Esophagus muscularis mucosa (tissue), 4 donors: ENCODE data around the gene MIOS. TPM values are rescaled to one million over a fixed set of nuclear protein-coding genes. Genes with fewer than 3 reads are reported as not detected.

Source experiments
- DNase-seq: peaks from one replicate; pipeline ENCODE4 v3.0.0-alpha.2; 2017; ENCODE audit errors: extremely low spot score
- H3K27ac ChIP-seq, 4 donors: fragments of 200-600 bp; sonication (generic); replicated peaks in 1 of 4; 1 replicate in 3 of 4; 2 replicates in 1 of 4; pipeline ENCODE4 v1.5.1; 2016 to 2019; ENCODE audit warnings: mild to moderate bottlenecking in 1 of 4
- H3K27me3 ChIP-seq, 4 donors: fragments of 200-600 bp; sonication (generic); one replicate each; pipeline versions ENCODE4 v1.5.1 to v1.6.0; 2016 to 2019
- H3K36me3 ChIP-seq, 4 donors: fragments of 200-600 bp; sonication (generic); one replicate each; pipeline ENCODE4 v1.5.1; 2016 to 2019
- H3K4me1 ChIP-seq, 4 donors: fragments of 200-600 bp; sonication (generic); one replicate each; pipeline ENCODE4 v1.5.1; 2016 to 2019
- H3K4me3 ChIP-seq, 4 donors: fragments of 200-600 bp; sonication (generic); 1 replicate in 2 of 4; 2 replicates in 2 of 4; pipeline ENCODE4 v1.5.1; 2016 to 2019; ENCODE audit warnings: mild to moderate bottlenecking in 4 of 4, moderate library complexity in 1 of 4
- H3K9me3 ChIP-seq, 4 donors: fragments of 200-600 bp; sonication (generic); 1 replicate in 3 of 4; 2 replicates in 1 of 4; pipeline ENCODE4 v1.5.1; 2016 to 2019
- CTCF ChIP-seq, 3 experiments: fragments of 200-600 bp in 2 of 3; fragments of 450-650 bp in 1 of 3; sonication (generic) in 2 of 3; IDR thresholded peaks; one replicate each; pipeline ENCODE4 v1.5.1; 2017 to 2019; ENCODE audit warnings: antibody characterized with exemption in 3 of 3, mild to moderate bottlenecking in 2 of 3, moderate library complexity in 1 of 3
- EP300 ChIP-seq: sonication (generic); formaldehyde crosslinking; IDR thresholded peaks from one replicate; pipeline ENCODE4 v1.6.1; 2017; ENCODE audit warnings: antibody characterized with exemption
- POLR2A ChIP-seq: fragments of 450-650 bp; IDR thresholded peaks from one replicate; pipeline ENCODE4 v1.6.1; 2017; ENCODE audit warnings: antibody characterized with exemption, moderate library complexity, mild to moderate bottlenecking, low read depth
- POLR2AphosphoS5 ChIP-seq, 2 donors: sonication (generic); formaldehyde crosslinking; IDR thresholded peaks; one replicate each; pipeline ENCODE4 v1.6.1; 2017; ENCODE audit warnings: antibody characterized with exemption in 2 of 2
- WGBS: methylation state at CpG from one replicate; pipeline ENCODE4 v1.1.5; 2018; 5-methylcytosine and 5-hydroxymethylcytosine counted together
- intact Hi-C: fragments of 100-400 bp; cut with DNase I; formaldehyde crosslinking; loops from one replicate; pipeline ENCODE4 v1.15.1; 2023
- total RNA-seq, 4 donors: library from RNA; depleted of rRNA; stranded (reverse); fragments of >200 nt; gene quantifications; one replicate each; pipeline versions ENCODE4 v1.1.0 to v1.2.1, GENCODE V29; 2016

Gene MIOS
- total RNA-seq, 4 donors from 2014 or later = 17.5 to 32.5 (median 25.7) TPM

GRCh38 chr7:7521259-7521658 is 45.4 kb upstream of the MIOS start:
- Histone ChIP-seq H3K27ac (no peak overlapping the region), H3K36me3 (no peaks in the 10 kb centered on the region), H3K9me3 (no peaks in the 10 kb centered on the region), H3K27me3 (no peaks in the 10 kb centered on the region), H3K4me1 (no peaks in the 10 kb centered on the region), H3K4me3 (no peak overlapping the region)
- no peak for TF ChIP-seq POLR2AphosphoS5 (IDR thresholded peaks at IDR 0.05)
- TF ChIP-seq EP300 = no peak
- TF ChIP-seq CTCF (IDR thresholded peaks at IDR 0.05) = no peak
- no peak for TF ChIP-seq POLR2A
- 51% methylated on average over 3 of the region's 3 CpGs for WGBS
- no peak for DNase-seq
- intact Hi-C loops = no loop called here

GRCh38 chr7:7522421-7522820 is 44.3 kb upstream of the MIOS start:
- TF ChIP-seq CTCF (IDR thresholded peaks at IDR 0.05) (no peak), POLR2AphosphoS5 (IDR thresholded peaks at IDR 0.05) (no peak), EP300 (no peak), POLR2A (no peak)
- intact Hi-C loops = no loop called here
- Histone ChIP-seq H3K4me3 (no peak overlapping the region), H3K4me1 (no peaks in the 10 kb centered on the region), H3K27me3 (no peaks in the 10 kb centered on the region), H3K36me3 (no peaks in the 10 kb centered on the region), H3K27ac (no peak overlapping the region), H3K9me3 (no peaks in the 10 kb centered on the region)
- no peak for DNase-seq
- 87% methylated on average over 3 of the region's 3 CpGs for WGBS

- Histone ChIP-seq H3K36me3 (no peaks in the 10 kb centered on the region), H3K27me3 (no peaks in the 10 kb centered on the region), H3K4me3 (no peak overlapping the region), H3K27ac (no peak overlapping the region), H3K4me1 (no peaks in the 10 kb centered on the region), H3K9me3 (no peaks in the 10 kb centered on the region)
- WGBS = 77% methylated on average over 3 of the region's 3 CpGs
- TF ChIP-seq CTCF (IDR thresholded peaks at IDR 0.05) (no peak), POLR2AphosphoS5 (IDR thresholded peaks at IDR 0.05) (no peak), POLR2A (no peak), EP300 (no peak)
- intact Hi-C loops = no loop called here
- DNase-seq = no peak
These were observed 42.6 kb upstream of the MIOS start for GRCh38 chr7:7524121-7524520.

GRCh38 chr7:7526006-7526405 is 40.7 kb upstream of the MIOS start:
- 93% methylated on average over 2 of the region's 2 CpGs for WGBS
- no peak for TF ChIP-seq EP300
- no peak for TF ChIP-seq CTCF (IDR thresholded peaks at IDR 0.05)
- no peak for TF ChIP-seq POLR2A
- no peak for TF ChIP-seq POLR2AphosphoS5 (IDR thresholded peaks at IDR 0.05)
- no peak overlapping the region for H3K27ac ChIP-seq

GRCh38 chr7:7527047-7527446 is 39.6 kb upstream of the MIOS start:
- WGBS = 75% methylated on average over 3 of the region's 3 CpGs
- H3K4me3 ChIP-seq = no peak overlapping the region
- TF ChIP-seq CTCF (IDR thresholded peaks at IDR 0.05) = no peak
- no peak for TF ChIP-seq POLR2A
- TF ChIP-seq EP300 = no peak
- TF ChIP-seq POLR2AphosphoS5 (IDR thresholded peaks at IDR 0.05) = no peak
- no peak for DNase-seq
- H3K4me1 ChIP-seq = no peaks in the 10 kb centered on the region
- H3K27ac ChIP-seq = no peak overlapping the region
- H3K27me3 ChIP-seq = no peaks in the 10 kb centered on the region
- no peaks in the 10 kb centered on the region for H3K36me3 ChIP-seq
- no peaks in the 10 kb centered on the region for H3K9me3 ChIP-seq
- intact Hi-C loops = no loop called here

More at GRCh38 chr7:7526006-7526405, 40.7 kb upstream of the MIOS start:
- Histone ChIP-seq H3K4me1 (no peaks in the 10 kb centered on the region), H3K27me3 (no peaks in the 10 kb centered on the region), H3K36me3 (no peaks in the 10 kb centered on the region), H3K9me3 (no peaks in the 10 kb centered on the region), H3K4me3 (no peak overlapping the region)
- intact Hi-C loops = no loop called here
- no peak for DNase-seq
